Esophagus muscularis mucosa (tissue), 3 donors: ENCODE measurements around the gene GLIS1.

Source experiments
- CTCF ChIP-seq, 3 experiments: fragments of 200-600 bp in 2 of 3; fragments of 450-650 bp in 1 of 3; sonication (generic) in 2 of 3; IDR thresholded peaks; one replicate each; pipeline ENCODE4 v1.5.1; 2017 to 2019; ENCODE audit warnings: antibody characterized with exemption in 3 of 3, mild to moderate bottlenecking in 2 of 3, moderate library complexity in 1 of 3
- POLR2A ChIP-seq: fragments of 450-650 bp; IDR thresholded peaks from one replicate; pipeline ENCODE4 v1.6.1; 2017; ENCODE audit warnings: antibody characterized with exemption, moderate library complexity, mild to moderate bottlenecking, low read depth

- TF ChIP-seq CTCF (IDR thresholded peaks at IDR 0.05), result no peak
- no peak for TF ChIP-seq POLR2A
Measured at GRCh38 chr1:53509775-53510174, 229.2 kb downstream of the GLIS1 start.
